GM19193 (cell line): Measurements from ENCODE around the gene SEPHS1.

Source experiments
- POLR2A ChIP-seq: IDR thresholded peaks from 4 replicates; pipeline ENCODE4 v1.6.1; 2011; ENCODE audit not compliant: insufficient read depth, insufficient read length; ENCODE audit errors: extremely low read depth

Gene SEPHS1

GRCh38 chr10:13315361-13315760 lies 32.7 kb downstream of the SEPHS1 start:
- no peak for TF ChIP-seq POLR2A

- TF ChIP-seq POLR2A = no peak
Observed at GRCh38 chr10:13311177-13311575, 36.9 kb downstream of the SEPHS1 start.

- TF ChIP-seq POLR2A = no peak
Observed at GRCh38 chr10:13310518-13311176, 37.4 kb downstream of the SEPHS1 start.

DNA sequence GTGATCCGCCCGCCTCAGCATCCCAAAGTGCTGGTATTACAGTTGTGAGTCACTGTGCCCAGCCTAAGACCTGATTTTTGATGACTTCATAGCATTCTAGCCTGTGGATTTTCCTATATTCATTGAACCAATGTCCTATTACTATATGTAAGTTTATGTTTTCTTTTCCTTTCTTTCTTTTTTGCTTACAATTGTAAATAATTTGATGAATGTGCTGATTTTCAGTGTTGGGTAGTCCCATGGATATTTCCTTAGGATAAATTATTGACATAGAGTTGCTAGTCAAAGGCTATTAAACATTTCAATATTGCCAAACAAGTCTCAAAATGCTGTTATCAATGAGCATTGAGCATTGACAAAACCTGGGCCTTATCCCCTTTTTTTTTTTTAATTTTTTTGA lies 38.3 kb downstream of the SEPHS1 start:
- no peak for TF ChIP-seq POLR2A

- no peak for TF ChIP-seq POLR2A
Observed at GRCh38 chr10:13308096-13308495, 40.0 kb downstream of the SEPHS1 start.

DNA sequence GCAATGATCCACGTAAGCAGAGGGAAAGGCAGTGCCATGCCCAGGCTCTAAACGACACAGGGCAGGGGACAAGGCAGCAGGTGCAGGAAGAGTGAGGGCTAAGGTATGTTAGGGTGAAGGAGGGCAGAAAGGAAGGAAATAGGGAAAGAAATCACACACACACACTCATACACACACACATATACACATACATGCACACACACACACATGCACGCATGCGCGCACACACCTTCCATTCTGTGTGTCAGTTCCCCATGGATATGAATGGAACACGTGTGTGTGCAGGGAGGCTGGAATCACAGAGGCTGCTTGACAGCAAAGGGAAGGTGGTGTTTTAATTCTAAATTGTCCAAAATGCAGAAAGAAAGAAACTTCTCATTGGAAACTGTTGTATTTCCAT lies 42.0 kb downstream of the SEPHS1 start:
- no peak for TF ChIP-seq POLR2A

- TF ChIP-seq POLR2A = no peak
Observed at GRCh38 chr10:13302821-13303555, 45.1 kb downstream of the SEPHS1 start.

DNA sequence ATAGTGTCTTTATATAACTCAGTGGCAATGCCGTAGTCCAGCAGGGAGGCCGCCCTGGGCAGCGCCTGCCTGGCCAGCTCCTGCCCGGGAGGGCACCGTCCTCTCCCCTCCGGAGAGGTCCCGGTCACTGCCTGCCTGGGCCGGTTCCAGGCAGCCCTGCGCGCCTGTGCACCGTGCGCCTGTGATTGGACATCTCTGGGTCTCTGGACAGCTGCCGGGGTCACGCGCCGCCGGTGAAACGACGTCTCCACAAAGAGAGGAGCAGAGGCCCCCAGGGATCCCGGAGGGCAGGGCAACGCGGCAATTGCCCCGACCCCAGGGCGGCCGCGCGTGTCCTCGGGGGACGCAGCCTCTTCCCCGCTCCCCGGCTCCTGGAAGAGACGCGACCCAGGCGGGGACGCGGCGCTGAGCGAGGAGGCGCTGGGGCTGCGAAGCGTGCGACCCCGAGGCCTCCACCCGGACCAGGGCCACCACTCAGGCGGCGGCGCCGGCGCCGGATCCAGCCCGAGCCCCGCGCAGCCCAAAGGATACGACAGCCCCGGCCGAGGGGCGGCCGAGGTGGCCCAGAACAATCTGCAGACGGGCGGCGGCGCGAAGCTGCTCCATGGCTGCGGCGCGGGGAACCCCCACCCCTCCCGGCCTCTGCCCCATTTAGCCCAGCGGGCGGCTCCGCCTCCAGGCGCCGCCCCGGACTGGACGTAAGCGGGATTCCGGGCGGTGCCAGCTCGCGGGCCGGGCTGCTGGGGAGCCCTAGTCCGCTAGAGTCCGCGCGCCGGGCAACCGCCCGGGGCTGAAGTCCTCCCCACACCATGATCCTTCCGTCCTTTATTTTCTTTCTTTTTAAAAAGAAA lies 48.4 kb downstream of the SEPHS1 start, which contains the start of gene PHYH:
TSS of gene PHYH (minus strand) at position 628 of the 851 bp plus-strand sequence. CDS start at position 606, 22 bp downstream.
- peak; percentile 64 for TF ChIP-seq POLR2A

- no peak for TF ChIP-seq POLR2A
Observed at GRCh38 chr10:13298748-13299436, 49.2 kb downstream of the SEPHS1 start.

- TF ChIP-seq POLR2A = no peak
Observed at GRCh38 chr10:13296476-13296875, 51.6 kb downstream of the SEPHS1 start.

DNA sequence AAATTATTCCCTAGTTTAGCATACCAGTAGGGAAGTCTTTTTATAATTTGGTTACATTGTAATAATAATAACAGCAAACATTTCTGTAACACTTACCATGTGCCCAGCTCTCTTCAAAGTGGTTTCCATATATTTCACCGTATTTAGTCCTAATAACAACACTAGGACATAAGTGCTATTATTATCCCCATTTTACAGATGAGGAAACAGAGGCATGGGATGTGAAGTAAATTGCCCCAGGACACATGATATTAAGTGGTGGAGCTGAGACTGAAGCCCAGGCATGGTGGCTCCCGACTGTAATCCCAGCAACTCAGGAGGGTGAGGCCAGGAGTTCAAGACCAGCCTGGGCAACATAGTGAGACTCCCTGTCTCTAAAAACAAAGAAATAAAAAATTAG lies 53.3 kb downstream of the SEPHS1 start:
- TF ChIP-seq POLR2A = no peak

- TF ChIP-seq POLR2A = no peak
Observed at GRCh38 chr10:13291821-13292773, 56.0 kb downstream of the SEPHS1 start.

DNA sequence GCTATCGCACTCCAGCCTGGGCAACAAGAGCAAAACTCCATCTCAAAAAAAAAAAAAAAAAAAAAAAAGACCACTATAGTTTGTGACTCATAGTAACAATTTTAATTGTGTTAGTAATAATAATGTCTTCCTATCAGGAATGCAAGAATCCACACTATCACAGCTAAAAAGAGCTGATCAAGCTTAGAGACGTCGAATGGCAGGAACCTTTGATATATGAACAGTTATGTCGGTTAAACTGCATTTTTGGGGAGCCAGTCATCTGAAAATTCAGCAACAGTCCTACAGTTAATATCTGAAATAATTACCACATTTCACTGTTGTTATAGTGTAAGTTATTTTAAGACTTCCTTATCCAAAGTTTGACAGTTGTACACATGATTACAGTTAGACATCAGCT lies 57.0 kb downstream of the SEPHS1 start:
- no peak for TF ChIP-seq POLR2A

DNA sequence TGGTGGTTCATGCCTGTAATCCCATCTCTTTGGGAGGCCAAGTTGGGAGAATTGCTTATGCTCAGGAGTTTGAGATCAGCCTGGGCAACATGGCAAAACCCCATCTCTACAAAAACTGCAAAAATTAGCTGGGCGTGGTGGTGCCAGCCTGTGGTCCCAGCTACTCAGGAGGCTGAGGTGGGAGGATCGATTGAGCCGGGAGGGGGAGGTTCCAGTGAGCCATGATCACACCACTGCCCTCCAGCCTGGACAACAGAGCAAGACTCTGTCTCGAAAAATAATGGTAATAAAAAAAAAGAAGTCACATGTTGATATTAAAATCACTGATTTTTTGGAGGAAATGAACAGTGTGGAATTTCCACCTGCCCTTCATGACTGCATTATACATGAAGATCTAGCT lies 64.0 kb downstream of the SEPHS1 start:
- no peak for TF ChIP-seq POLR2A

DNA sequence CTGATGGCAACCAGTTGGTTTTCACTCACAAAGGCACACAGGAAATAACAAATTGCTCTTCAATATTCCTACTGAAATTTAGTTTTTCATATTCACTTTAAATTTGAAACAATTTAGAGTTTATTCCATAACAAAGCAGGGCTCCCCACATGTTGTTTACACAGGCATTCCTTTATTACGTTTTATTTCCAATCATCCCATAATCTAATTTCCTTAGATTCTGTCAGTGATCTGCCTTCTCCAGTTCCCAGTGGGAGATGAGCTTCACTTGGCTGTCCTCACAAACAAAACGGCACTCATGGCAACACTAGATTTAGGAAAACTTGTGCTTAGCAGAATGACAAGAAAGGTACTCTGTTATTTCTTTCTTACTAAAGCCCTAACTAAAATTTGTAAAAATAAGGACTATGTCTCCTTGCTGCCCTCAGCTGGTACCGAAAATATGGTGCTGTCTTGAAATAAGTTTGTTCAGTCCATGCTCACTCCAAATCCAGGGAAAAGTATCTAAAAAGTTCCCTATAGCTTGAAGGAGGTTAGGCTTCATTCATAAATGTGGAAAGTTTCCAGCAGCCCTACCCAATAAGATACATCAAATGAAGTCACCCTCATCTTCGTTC lies 71.2 kb downstream of the SEPHS1 start:
- no peak for TF ChIP-seq POLR2A
